AG04449 (cell line): Measurements from ENCODE around the gene EEFSEC.

Experiments
- CTCF ChIA-PET: fragments of 350-600 bp; formaldehyde crosslinking; extraction: SDS; loops from one replicate; lab custom pipeline; 2021; ENCODE audit warnings: antibody characterized with exemption; lab: Yijun Ruan, JAX
- POLR2A ChIA-PET: fragments of 400-600, 350-600 bp; formaldehyde crosslinking; extraction: SDS; loops from one replicate; lab custom pipeline; 2020; ENCODE audit warnings: antibody characterized with exemption, inconsistent platforms; lab: Yijun Ruan, JAX
- DNase-seq: peaks from one replicate; pipeline ENCODE4 v3.0.0-alpha.2; 2010; ENCODE audit warnings: low read depth, low spot score
- H3K4me3 ChIP-seq: 2 replicates; pipeline ENCODE4 v1.5.1; 2011; ENCODE audit warnings: low read depth, mild to moderate bottlenecking, control low read depth, low read length
- TF ChIP-seq, protein P1 (sequence below): IDR thresholded peaks from one replicate; pipeline ENCODE4 v1.5.1; 2011; ENCODE audit warnings: mild to moderate bottlenecking, moderate library complexity, low read length, control low read depth, inconsistent platforms; ENCODE audit not compliant: insufficient read depth; ENCODE audit errors: missing control alignments

The EEFSEC gene

DNA sequence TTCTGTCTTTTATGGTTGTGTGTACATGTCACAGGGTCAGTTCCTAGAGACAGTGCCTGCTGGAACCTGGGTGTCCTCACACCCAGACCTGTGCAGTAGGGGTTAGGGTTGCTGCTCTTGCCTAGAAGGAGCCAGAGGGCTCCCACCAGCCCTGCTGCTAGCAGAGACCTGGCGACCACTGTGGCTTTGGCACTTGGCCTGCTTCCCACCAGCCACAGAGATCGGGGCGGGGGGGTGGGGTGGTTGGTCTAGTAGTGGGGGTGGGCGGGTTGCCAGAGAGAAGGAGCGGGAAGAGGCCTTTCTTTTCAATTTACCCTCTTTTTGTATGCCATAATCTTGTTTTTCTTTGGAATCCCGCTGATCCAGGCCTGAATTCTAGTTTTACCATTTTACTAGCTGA, 29.4 kb downstream of the EEFSEC start:
- CTCF ChIA-PET, result interaction anchor here (1.0 to 5.1 kb wide), 2 partner anchors 11 to 139 kb away, joined by 3 to 29 read pairs; no protein-coding TSS in a partner anchor
- DNase-seq, result no peak
- no peak overlapping the region for H3K4me3 ChIP-seq
- TF ChIP-seq, protein P1, sequence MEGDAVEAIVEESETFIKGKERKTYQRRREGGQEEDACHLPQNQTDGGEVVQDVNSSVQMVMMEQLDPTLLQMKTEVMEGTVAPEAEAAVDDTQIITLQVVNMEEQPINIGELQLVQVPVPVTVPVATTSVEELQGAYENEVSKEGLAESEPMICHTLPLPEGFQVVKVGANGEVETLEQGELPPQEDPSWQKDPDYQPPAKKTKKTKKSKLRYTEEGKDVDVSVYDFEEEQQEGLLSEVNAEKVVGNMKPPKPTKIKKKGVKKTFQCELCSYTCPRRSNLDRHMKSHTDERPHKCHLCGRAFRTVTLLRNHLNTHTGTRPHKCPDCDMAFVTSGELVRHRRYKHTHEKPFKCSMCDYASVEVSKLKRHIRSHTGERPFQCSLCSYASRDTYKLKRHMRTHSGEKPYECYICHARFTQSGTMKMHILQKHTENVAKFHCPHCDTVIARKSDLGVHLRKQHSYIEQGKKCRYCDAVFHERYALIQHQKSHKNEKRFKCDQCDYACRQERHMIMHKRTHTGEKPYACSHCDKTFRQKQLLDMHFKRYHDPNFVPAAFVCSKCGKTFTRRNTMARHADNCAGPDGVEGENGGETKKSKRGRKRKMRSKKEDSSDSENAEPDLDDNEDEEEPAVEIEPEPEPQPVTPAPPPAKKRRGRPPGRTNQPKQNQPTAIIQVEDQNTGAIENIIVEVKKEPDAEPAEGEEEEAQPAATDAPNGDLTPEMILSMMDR, result no peak
- POLR2A ChIA-PET, result no interaction called here

DNA sequence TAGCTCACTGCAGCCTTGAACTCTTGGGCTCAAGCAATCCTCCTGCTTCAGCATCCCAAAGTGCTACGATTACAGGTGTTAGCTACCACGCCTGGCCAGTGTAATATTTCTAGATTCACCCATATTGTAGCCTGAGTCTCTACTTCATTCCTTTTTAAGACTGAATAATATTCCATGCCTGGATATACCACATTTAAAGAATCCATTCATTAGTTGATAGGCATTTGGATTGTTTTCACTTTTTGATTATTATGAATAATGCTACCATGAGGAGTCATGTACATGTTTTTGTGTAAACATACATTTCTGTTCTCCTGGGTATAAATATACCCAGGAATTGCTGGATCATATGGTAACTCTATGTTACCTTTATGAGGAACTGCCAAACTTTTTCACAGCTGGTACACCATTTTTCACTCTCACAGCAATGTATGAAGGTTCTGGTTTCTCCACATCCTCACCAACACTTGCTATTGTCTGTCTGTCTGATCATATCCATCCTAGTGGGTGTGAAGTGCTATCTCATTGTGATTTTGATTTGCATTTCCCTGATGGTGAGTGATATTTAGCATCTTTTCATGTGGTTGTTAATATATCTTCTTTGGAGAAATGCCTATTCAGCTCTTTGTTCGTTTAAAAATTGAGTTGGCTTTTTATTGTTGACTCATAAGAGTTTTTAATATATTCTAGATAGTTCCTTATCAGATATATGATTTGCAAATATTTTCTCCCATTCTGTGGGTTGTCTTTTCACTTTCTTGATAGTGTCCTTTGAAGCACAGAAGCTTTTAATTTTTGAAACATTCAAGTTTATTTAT, 32.6 kb downstream of the EEFSEC start:
- TF ChIP-seq, protein P1, result no peak
- ChIA-PET CTCF (interaction anchor here (1.0 to 5.1 kb wide), 3 partner anchors 12 to 40 kb away, joined by 3 to 29 read pairs (median 7); no protein-coding TSS in a partner anchor), POLR2A (no interaction called here)
- DNase-seq, result no peak
- no peak overlapping the region for H3K4me3 ChIP-seq

DNA sequence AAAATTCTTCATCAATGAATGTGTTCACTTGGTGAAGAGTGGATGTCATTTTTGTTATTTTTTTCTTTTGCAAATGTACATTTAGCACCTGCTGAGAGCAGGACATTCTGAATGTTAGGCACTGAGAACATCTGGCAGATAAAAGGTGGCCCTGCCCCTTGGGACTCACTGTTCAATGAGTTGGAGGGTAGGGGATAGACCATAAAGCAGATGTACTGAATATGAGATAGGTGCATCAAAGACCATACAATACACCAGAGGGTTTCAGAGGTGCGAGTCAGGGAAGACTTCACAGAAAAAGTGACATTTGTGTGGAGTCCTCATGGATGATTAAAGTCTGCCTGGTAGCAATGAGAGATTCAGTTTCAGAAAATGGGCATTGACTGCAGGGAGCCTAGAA, 34.2 kb downstream of the EEFSEC start:
- H3K4me3 ChIP-seq, result no peak overlapping the region
- ChIA-PET CTCF (interaction anchor here (1.3 to 4.9 kb wide), 2 partner anchors 17 to 430 kb away, joined by 3 to 13 read pairs; no protein-coding TSS in a partner anchor), POLR2A (no interaction called here)

GRCh38 chr3:128188326-128188725, 35.0 kb downstream of the EEFSEC start:
- DNase-seq, result no peak
- TF ChIP-seq, protein P1, result no peak
- no peak overlapping the region for H3K4me3 ChIP-seq
- ChIA-PET POLR2A (no interaction called here), CTCF (interaction anchor here (1.3 to 4.9 kb wide), 2 partner anchors 18 to 429 kb away, joined by 3 to 13 read pairs; no protein-coding TSS in a partner anchor)

More for the DNA sequence above, 34.2 kb downstream of the EEFSEC start:
- DNase-seq, result no peak
- TF ChIP-seq, protein P1, result no peak

- no peak overlapping the region for H3K4me3 ChIP-seq
- ChIA-PET POLR2A (no interaction called here), CTCF (interaction anchor here (1.3 to 4.9 kb wide), 2 partner anchors 19 to 429 kb away, joined by 3 to 13 read pairs; no protein-coding TSS in a partner anchor)
- TF ChIP-seq, protein P1, result no peak
- DNase-seq, result no peak
Observed at GRCh38 chr3:128188956-128189355, 35.7 kb downstream of the EEFSEC start.

DNA sequence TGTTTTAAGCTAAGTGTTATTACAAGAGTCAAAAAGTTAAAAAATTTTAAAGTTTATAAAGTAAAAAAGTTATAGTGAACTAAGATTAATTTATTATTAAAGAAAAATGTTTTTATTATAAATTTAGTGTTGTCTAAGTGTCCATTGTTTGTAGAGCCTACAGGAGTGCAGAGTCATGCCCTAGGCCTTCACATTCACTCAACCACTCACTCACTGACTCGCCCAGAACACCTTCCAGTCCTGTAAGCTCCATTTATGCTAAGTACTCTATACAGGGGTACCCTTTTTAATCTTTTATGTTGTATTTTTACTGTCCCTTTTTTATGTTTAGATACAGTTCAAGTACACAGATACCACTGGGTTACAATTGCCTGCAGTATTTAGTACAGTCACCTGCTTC, 37.2 kb downstream of the EEFSEC start:
- H3K4me3 ChIP-seq, result no peak overlapping the region
- DNase-seq, result no peak
- ChIA-PET CTCF (interaction anchor here (0.7 to 4.9 kb wide), 6 partner anchors 10 to 419 kb away, joined by 3 to 13 read pairs (median 4); no protein-coding TSS in a partner anchor), POLR2A (no interaction called here)
- TF ChIP-seq, protein P1, result no peak
